Neural progenitor cell (in vitro differentiated cells): ENCODE data around the gene RBMS1.

Source experiments
- CTCF ChIP-seq: fragments of 200-600 bp; sonication (generic); IDR thresholded peaks from 2 replicates; pipeline ENCODE4 v1.5.1; 2017; ENCODE audit warnings: antibody characterized with exemption, mild to moderate bottlenecking
- EZH2 ChIP-seq: fragments of 200-600 bp; sonication (generic); IDR thresholded peaks from 2 replicates; pipeline ENCODE4 v1.6.1; 2017; ENCODE audit warnings: antibody characterized with exemption, mild to moderate bottlenecking, moderate library complexity

- TF ChIP-seq CTCF (no peak), EZH2 (no peak)
Observed at GRCh38 chr2:160541745-160542144, 48.1 kb upstream of the RBMS1 start.
